GM19239 (cell line): ENCODE measurements around the gene POU2F3.

ENCODE experiments used
- DNase-seq: peaks from one replicate; pipeline ENCODE4 v3.0.0; 2011; ENCODE audit warnings: low spot score; ENCODE audit not compliant: insufficient read length
- FAIRE-seq: peaks from 2 replicates; lab custom pipeline; 2011; peaks lifted over from hg19 to GRCh38; lab: Jason Lieb, UNC

Gene POU2F3

DNA sequence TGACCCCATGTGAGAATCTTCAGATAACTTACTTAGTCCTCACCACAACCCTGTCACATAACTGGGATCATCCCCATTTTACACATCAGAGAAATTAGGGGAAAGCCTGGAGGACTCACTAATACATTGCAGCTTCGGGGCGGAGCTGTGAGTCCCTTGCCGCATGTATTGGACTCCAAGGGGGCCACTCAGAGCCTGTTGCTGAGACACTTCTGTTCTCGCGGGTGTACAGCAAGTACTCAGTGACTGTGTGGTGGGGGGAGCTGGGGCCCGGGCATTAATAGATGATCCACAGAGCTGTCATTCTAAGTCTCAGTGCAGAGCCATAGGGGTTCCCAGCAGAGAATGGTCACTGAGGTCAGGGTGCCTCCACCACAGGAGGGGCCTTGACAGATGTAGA, 15.6 kb upstream of the POU2F3 start:
- no peak for FAIRE-seq
- DNase-seq: no peak

DNA sequence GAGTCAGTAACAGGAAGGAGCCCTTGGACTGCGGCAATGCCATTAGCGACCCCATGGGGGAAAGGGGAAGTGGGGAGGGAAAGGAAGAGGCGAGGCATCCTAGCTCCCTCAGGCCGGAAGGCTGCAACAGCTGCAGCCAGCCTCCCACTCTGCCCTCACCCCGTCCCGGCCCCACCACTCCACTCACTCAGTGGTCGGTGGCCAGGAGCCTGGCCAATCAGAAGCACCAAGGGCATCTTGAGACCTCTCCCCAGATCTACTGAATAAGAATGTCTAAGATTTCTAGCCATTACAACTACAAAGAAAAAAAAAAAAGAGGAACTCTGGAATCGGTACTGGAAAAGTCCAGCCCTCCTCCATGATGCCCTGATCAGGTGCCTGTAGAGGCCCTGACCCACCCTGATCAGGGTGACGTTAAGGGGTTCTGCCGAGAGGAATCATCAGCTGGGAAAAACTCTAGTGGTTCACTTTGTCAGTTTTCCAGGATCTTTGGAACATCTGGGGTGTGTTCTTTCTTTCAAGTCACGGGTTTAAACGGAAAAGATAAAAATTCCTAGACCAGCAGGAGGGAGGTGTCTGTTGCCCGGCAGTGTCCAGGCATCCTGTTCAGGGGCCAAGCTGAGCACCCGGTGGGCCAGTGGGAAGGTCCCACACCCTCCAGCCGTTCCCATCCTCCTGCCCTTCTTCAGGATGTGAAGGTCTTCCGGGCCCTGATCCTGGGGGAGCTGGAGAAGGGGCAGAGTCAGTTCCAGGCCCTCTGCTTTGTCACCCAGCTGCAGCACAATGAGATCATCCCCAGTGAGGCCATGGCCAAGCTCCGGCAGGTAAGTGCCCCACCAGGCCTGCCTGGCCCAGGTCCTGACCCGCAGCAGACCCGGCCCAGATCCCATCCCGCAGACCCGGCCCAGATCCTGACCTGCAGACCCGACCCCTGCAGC, 14.7 kb upstream of the POU2F3 start:
- no peak for DNase-seq
- no peak for FAIRE-seq

DNA sequence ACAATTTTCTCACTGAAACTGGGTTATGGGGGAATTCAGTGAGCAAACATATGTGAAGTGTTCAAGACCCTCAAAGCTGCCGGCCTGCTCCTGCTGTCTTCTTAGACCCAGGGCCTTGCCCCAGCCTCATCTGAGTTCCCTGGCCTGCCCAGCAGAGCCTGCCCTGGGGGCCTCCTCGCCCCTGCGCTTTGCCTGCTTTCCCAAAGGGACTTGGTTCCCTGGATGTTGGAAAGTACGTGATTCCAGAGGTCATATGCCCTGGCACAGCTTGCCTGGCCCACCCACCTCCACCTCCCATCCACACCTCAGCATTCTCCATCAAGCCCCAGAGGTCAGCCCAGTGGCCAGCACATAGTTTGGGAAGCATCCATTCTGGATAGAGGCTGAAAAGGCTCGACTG, 13.7 kb upstream of the POU2F3 start:
- DNase-seq (no peak), FAIRE-seq (no peak)

GRCh38 chr11:120226714-120227113, 13.2 kb upstream of the POU2F3 start:
- no peak for FAIRE-seq

DNA sequence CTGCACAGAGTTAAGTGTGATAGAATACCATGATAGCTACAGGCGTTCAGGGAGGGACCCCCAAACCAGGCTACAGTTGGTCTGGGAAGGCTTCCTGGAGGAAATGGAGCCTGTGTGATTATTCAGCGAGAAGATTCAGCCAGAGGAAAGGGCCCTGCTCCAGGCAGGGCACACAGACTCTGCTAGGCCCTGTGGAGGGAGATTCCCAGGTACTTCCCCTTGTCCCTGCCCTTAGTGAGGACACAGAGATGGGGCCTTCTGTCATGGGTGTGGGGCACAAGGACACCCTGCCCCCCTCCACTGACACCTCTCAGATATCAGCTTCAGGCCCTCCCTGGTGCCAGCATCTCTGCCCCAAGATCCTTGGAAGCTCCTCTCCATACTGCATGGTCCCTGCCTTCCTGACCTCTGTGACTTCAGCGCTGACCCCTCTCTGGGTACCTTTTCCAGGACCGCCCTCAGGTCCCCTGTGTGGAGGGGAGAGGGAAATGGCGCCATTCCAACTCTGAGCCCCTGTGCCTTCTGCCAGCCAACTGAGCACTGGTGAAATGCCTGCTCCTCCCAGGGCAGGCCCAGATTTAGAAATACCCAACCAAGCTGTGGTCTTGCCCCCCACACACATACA, 12.6 kb upstream of the POU2F3 start:
- no peak for DNase-seq
- FAIRE-seq: no peak

More at GRCh38 chr11:120226714-120227113, 13.2 kb upstream of the POU2F3 start:
- no peak for DNase-seq

- no peak for DNase-seq
- no peak for FAIRE-seq
Observed at GRCh38 chr11:120228794-120229384, 11.1 kb upstream of the POU2F3 start.

DNA sequence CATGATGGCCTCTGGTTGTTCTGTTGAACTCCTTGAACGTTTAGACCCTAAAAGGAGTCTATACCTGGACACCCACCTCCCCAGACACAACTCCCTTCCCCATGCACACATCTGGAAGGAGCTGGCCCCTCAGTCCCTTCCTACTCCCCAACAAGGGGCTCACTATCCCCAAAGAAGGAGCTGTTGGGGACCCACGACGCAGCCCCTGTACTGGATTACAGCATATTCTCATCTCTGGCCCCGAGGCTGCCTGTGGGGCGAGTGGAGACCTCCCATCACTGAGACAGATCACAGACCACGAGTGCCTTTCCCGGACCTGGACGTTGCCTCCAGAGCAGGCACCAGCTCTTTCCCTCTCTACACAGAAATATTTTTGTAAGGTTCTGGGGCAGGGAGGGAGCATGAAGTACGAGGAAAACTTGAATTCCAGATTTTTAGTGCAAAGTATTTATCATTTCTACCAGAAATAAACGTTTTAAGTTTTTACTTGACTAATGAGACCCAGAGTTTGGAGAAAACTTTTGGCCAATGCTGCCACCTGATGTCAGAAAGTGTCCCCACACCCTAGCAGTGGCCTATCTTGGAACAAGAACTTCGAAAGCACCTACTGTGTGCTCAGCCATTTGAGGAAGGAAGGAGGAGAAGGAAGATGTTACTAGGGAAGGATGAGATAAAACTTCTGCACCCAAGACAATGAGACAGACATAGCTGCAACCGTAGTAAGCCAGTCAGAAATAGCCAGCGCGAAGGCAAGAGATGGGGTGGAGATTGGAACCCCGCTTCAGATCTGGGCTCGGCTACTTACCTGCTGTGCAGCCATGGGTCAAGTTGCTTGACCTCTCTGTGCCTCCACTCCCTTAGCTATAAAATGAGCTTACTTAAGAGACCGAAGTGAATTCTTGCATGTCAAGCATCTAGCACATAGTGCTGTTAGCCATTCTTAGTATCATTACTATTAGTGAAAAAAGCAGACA, 10.2 kb upstream of the POU2F3 start:
- no peak for DNase-seq

DNA sequence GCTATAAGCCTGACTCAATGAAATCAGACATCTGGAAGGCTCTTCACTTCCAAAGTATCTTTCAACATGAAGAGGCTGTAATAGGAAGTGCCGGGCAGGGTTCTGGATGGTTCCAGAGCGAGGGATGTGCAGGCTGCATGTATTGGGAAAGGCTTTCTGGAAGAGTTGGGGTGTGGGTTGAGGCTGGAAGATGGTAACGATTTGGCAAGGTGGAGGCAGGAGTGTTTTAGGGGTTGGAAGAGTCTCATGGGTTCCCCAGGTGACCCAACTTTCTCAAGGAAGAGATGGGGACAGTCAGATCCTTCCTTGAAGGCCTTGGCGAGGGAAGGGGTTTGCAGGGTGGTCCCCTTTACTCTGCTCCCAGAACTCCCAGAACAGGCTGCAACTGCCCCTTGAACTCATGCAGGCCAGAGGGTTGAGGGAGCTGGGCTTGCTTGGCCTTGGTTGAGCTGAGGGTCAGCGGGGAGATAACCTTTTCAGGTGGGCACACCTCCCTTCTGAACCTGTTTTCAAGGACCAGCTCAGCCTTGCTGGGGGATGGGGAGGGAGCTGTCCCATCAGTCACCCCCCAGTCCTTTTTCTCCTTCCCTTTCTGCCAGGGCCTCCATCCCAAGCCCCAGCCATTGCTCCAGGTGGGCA, 9.4 kb upstream of the POU2F3 start:
- FAIRE-seq (no peak), DNase-seq (no peak)

More for the DNA sequence above, 10.2 kb upstream of the POU2F3 start:
- FAIRE-seq: peak; percentile 80

DNA sequence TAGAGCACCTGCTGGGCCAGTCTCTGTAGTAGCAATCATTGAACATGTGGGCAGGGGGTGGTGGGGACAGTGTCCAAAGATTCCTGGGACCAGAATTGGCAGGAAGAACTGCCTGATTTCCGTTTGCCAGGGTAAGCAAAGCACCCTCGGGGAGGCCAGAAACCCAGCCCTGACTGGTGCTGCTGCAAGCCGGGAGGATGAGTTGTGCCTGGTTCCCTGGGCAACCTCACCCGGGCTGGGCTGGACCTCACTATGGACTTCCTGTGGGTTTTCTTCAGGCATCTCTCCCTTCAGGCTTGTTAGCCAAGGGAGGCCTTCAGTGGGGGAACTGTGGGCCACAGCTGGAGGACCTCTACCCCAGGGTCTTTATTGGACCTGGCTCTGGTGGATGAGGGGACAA, 8.0 kb upstream of the POU2F3 start:
- FAIRE-seq (no peak), DNase-seq (no peak)

- DNase-seq: no peak
Observed at GRCh38 chr11:120233207-120233803, 6.6 kb upstream of the POU2F3 start.

DNA sequence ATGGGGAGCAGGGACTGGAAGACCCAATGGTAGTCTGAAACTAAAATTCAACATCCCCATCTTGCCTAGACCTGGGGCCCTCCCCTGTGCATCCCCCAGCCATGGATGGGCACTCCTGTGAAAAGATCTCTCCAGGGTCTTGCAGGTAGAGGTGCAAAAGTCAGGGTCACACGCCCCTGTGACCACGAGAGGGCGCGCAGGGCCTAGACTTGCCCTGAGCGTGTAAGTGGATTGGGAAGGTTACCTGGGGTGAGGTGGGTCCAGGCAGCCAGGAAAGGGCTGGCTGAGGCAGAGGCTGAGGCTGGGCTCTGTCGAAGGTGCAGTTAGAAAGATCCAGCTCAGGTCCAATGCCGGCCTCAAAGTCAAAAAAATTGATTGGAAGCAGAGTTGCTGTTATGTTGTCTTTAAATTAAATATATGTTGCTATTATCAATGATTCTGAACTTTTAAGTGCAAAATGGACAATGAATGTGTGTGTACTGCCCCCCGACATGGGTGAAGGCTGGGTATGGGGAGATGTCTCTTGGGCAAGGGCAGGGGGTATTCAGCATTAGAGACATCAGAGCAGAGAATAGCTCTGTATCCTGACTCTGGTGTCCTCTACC, 4.8 kb upstream of the POU2F3 start:
- peak; percentile 79 for FAIRE-seq
- DNase-seq: peak; percentile 73

More at GRCh38 chr11:120233207-120233803, 6.6 kb upstream of the POU2F3 start:
- FAIRE-seq: no peak

DNA sequence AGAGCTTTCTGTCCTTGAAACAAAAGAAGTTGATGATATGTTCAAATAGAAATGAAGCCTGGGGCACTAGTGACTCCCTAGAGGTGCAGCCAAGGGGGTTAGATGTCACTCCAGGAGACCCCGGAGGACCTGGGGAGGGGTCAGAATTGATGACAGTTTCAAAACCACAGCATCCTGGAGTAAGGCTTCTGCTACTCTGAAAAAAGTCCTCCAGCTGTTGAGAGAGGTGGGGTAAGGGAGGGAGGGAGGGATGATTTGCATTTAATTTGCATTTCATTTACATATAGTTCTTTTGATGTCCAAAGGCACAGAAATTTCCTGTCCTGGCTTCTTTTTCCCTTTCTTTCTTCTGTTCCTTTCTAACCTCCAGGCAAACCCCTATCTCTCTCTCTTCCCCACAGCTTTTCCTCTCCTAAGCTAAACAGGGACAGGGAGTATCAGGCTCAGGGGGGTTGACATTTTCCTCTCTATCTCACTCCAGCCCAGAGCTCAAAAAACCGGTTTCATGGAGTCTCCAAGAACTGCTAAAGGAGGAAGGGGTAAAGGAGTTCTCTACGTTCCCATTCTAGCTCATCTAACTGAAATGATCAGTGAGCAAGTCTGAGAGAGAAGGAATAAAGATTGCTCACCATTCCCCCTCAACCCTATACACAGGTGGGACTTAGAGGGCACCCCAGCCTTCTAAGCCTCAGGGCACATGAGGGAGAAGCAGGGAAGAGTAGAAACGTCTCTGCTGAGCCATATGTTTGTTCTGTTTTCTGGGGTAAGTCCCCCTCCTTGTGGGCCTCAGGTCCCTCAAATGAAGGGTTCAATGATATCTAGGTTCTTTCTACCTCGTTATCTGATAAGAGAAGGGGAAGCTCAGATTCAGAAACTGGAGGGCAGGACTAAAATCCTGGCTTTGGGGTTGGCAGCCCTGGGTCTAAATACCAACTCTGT, 3.5 kb upstream of the POU2F3 start:
- FAIRE-seq (no peak), DNase-seq (no peak)

DNA sequence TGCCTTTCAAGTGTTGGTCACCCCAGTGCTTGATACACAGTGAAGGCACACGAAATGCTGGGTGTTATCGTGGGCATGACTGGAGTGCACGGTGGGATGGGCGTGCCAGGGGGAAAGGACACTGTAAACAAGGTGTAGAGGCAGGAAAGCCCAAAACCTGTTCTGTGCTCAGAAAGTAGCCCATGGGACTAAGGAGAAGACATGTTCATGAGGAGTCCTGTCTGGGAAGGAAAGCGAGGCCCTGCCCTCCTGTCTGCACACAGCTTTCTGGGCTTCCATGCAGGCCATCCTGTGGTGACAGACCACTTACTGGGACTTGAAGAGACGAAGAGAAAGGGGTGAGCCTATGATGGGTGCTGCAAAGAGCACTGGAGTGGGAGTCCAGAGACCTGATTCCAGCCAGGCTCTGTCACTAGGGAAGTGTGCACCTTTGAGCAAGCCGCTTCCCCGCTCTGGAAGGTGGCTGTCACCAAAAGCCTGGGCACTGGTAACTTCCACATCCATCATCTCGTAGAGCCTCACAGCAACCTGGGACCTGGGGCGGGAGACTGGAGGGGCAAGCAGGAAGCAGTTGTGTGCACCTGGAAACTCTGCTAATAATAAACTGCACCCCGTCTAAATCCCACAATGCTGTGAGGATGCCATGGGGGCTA, 846 bp upstream of the POU2F3 start:
- no peak for DNase-seq
- no peak for FAIRE-seq

DNA sequence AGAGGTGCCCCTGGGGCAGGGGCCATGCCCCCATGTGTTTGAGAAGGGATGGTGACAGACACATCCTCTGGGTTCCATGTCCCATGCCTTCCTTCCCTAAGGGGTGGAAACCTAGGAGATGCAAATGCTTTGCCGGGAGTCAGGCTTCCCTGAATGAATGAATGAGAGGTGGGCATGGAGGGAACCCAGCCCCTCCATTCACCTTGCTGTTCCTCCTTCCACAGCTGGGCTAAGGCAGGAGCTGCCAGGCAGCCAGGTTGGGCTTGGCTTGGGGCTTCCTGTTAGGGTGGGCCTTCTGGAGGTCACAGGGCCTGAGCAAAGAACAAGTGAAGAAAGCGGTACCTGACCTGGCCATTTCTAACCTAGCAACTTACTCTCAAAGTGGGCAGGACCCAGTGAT, 926 bp downstream of the POU2F3 start:
- FAIRE-seq (no peak), DNase-seq (no peak)

DNA sequence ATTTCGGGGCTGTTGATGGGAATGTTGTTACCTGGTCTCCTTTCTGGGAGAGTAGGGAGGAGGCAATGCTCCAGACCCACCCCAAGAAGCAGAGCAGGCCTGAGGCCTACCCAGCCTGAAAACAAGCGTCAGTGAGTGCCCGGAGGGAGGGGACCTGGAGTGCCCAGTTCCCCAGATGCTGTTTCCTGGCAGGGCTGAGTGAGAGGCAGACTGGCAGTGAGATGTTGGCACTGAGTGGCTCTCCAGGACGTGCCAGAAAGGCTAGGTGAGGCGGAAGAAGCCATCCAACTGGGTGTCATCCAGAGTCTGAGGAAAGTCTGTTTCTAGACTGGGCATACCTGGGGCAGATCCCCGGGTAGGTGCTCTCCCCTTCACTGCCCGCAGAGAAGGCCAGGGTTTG, 1.3 kb downstream of the POU2F3 start:
- FAIRE-seq: no peak
- no peak for DNase-seq

DNA sequence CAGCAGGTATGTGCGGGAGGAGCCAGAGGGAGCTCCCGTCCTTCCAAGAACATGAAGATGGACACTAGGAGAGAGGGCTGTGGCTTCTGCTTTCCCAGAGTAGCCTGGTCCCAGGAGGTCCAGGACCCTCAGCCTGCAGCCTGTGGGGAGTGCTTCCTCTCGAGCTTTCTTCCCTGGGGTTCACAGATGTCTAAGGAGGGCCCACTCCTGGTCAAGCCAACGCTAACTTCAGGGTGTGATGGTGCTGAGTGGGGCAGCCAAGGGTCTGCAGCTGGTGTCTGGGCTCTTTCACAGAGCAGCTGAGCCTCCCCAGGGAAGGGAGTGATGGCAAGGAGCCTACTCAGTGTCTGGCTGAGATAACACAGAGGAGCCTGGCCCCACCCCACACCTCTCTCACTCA, 3.3 kb downstream of the POU2F3 start:
- FAIRE-seq (no peak), DNase-seq (no peak)
